22Rv1 (cell line): ENCODE results near the gene VWA5A.

Source experiments
- ZFX ChIP-seq: fragments of 450-650 bp; IDR thresholded peaks from 2 replicates; pipeline ENCODE4 v1.6.1; 2017; ENCODE audit warnings: antibody characterized with exemption, borderline replicate concordance
- TF ChIP-seq, protein P1 (sequence below): fragments of 450-650 bp; IDR thresholded peaks from 2 replicates; pipeline ENCODE4 v1.5.1; 2017; ENCODE audit warnings: mild to moderate bottlenecking

- TF ChIP-seq, protein P1, sequence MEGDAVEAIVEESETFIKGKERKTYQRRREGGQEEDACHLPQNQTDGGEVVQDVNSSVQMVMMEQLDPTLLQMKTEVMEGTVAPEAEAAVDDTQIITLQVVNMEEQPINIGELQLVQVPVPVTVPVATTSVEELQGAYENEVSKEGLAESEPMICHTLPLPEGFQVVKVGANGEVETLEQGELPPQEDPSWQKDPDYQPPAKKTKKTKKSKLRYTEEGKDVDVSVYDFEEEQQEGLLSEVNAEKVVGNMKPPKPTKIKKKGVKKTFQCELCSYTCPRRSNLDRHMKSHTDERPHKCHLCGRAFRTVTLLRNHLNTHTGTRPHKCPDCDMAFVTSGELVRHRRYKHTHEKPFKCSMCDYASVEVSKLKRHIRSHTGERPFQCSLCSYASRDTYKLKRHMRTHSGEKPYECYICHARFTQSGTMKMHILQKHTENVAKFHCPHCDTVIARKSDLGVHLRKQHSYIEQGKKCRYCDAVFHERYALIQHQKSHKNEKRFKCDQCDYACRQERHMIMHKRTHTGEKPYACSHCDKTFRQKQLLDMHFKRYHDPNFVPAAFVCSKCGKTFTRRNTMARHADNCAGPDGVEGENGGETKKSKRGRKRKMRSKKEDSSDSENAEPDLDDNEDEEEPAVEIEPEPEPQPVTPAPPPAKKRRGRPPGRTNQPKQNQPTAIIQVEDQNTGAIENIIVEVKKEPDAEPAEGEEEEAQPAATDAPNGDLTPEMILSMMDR = no peak
- no peak for TF ChIP-seq ZFX
These were observed 6.9 kb downstream of the VWA5A start for GRCh38 chr11:124122123-124122522.
